ENCODE measurements around the gene NT5C1B. TPM values are rescaled to one million over a fixed set of nuclear protein-coding genes. Genes with fewer than 3 reads are reported as not detected.

Gene NT5C1B
- total RNA-seq, 2 experiments from 2014 or later = not detected

DNA sequence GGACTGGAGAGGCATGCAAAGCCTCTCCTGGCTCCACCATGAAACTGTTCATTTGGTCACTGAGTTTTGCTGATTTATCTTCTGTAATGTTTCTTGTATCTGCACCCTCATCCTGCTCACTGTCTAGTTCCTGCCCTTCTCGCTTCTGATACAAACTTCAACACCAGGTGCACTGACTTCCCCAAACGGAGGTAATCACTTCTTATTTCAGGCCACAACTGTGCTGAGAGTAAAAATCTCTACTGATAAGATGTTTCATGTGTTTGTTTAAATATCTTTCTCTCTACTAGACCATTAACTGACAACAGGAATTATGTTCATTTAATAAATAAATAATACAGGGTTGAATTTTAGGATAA is 10.9 kb upstream of the NT5C1B start:
- CTCF ChIA-PET = no interaction called here

DNA sequence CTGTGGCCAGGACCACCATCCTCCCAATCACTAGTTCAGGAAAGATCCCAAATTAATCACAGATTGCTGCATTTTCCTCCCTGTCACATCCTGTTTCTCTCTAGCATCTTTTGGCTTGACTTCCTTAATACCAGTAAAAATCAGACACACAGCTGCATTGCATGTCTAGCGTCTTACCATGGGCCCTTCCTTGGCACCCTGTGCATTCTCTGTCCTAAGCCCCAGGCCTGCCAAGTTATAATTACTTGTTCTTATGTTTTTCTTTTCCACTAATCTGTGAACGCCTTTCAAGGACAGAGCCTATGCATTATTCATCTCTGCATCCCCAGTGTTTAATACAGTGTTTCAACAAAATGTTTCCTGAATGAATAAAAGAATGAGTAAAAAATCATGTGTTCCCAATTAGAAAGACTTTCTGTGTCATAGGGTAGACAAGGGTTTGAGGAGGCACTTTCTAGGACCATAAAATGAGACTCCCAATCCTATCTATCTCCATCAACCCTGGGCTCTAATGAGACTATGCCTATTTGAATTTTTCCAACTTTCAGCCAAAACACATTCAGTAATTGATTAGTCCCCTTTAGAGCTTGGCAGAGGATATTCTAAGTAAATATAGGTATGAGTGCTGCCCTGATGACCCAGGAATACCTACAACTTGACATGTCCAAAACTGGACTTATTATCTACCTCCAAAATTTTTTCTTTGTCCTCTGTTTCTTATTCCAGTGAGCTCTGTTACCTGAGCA is 10.3 kb upstream of the NT5C1B start:
- CTCF ChIA-PET = no interaction called here
- POLR2A ChIA-PET = no interaction called here

More for the DNA sequence above, 10.9 kb upstream of the NT5C1B start:
- POLR2A ChIA-PET = no interaction called here

DNA sequence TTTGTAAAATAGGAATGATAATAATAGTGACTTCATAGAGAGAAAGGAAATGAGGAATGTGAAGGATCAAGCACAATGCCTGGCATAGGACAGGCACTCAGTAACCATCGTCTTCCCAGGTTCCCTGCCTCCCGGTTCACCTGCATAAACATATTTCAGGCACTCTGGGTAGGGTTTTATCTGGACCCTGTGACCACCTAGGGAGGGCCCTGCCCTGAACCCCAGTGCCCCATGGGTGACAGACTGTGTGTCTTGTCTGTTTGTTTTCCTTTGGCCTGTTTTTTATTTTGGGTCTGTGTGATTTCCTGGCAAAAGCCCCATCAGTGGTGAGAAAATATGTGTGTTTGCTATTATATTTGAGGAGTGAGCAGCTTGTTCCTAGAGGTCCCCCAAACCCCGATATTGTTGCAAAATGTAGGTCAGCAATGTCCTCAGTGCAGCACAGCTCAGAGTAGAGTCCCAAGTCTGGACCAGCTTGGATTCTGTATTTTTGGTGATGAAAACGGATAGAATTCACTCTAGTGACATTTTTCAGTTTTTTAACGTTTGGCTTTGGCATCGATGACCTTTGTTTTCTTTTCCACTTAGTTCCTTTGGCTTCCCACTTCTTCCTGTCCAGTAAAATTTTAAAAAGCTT is 9.6 kb upstream of the NT5C1B start:
- CTCF ChIA-PET = no interaction called here
- POLR2A ChIA-PET = no interaction called here

DNA sequence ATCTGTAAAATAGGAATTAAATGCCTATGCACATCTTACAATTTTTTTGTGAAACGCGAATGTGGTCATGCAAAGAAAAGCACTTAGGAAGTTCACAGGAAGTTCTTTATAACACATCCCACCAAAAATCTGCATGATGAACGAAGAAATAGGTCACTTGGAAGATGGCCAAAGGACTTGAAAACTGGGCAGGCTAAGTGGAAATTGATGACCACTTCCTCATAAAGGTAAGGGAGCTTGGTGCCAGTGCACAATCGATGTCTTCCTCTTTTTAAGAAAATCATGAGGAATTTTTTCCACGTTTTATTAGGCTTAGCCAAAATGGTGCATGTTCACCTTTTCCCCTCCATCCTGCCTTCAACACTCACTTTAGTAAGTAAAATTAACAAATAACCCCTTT is 8.2 kb upstream of the NT5C1B start:
- CTCF ChIA-PET = no interaction called here

GRCh38 chr2:18596993-18597392 is 7.6 kb upstream of the NT5C1B start:
- ChIA-PET CTCF (no interaction called here), POLR2A (no interaction called here)

More for the DNA sequence above, 8.2 kb upstream of the NT5C1B start:
- POLR2A ChIA-PET = no interaction called here

GRCh38 chr2:18593496-18593895 is 4.1 kb upstream of the NT5C1B start:
- POLR2A ChIA-PET = no interaction called here
- CTCF ChIA-PET = no interaction called here

DNA sequence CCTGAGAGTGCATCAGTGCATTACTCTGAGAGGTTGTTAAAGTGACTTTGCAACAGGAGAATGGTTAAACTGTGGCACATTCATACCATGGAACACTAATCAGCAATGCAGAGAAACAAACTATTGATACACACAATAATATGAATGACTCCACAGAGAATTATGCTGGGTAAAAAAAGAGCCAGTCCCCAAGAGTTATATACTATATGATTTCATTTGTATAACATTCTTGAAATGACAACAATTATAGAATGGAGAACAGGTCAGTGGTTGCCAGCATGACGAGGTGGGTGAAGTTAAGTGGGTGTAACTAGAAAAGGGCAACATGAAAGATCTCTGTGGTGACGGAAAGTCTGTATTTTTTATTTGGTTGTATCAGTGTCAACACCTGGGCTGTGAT is 3.0 kb upstream of the NT5C1B start:
- POLR2A ChIA-PET = no interaction called here
- CTCF ChIA-PET = no interaction called here

DNA sequence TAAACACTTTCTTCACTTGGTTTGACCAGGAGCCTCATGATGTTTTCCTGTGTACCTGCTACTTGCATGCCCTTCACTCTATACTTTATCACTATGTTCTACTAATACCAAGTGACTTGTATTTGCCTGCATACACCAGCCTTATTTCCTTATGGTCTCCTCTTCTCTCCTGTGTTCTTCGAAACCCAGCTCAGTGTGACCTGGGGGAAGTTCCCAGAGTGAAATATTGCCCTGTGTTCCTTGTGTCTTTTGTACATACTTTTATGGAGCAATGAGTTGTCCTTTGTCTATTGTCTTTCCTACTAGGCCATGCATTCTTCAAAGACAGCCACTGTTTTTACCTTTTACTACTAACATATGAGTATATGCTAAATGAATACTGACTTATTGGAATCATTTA is 567 bp downstream of the NT5C1B start:
- POLR2A ChIA-PET = no interaction called here
- CTCF ChIA-PET = no interaction called here

- ChIA-PET CTCF (no interaction called here), POLR2A (no interaction called here)
Measured at GRCh38 chr2:18588049-18588448, 1.3 kb downstream of the NT5C1B start.

DNA sequence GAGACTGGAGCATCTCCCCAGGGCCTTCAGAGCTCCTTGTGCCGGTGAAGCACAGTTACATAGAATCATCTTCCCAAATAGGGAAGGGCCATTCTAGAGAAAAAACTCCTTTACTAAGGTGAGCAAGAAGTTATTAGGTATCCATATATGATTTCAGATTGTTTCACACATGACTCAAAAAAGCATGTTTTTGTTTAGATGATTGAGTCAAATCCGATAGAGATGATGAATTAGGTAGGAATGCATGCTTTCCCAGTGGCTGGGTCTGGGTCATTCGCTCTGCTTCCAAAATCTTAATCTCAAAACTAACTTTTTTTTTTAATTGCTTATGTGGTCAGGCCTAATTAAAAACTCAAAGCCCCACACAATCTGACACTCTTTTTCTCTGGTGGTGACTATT is 3.8 kb downstream of the NT5C1B start:
- POLR2A ChIA-PET = no interaction called here
- CTCF ChIA-PET = no interaction called here

GRCh38 chr2:18584608-18584954 is 4.8 kb downstream of the NT5C1B start:
- ChIA-PET CTCF (no interaction called here), POLR2A (no interaction called here)

- ChIA-PET CTCF (no interaction called here), POLR2A (no interaction called here)
Measured at GRCh38 chr2:18583905-18584607, 5.3 kb downstream of the NT5C1B start.

- POLR2A ChIA-PET = no interaction called here
- CTCF ChIA-PET = no interaction called here
Measured at GRCh38 chr2:18580606-18581005, 8.8 kb downstream of the NT5C1B start.

DNA sequence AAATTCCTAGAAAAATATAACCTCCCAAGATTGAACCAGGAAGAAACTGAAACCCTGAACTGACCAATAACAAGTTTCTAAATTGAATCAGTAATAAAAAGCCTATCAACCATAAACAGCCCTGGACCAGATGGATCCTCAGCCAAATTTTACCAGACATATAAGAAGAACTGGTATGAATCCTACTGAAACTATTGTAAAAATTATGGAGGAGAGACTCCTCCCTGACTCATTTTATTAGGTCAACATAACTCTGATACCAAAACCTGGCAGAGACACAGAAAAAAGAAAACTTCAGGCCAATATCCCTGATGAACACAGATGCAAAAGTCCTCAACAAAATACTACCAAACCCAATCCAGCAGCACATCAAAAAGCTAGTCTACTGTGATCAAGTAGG is 11.3 kb downstream of the NT5C1B start:
- CTCF ChIA-PET = no interaction called here
- POLR2A ChIA-PET = no interaction called here

GRCh38 chr2:18566145-18566769 is 23.1 kb downstream of the NT5C1B start:
- POLR2A ChIA-PET = no interaction called here

DNA sequence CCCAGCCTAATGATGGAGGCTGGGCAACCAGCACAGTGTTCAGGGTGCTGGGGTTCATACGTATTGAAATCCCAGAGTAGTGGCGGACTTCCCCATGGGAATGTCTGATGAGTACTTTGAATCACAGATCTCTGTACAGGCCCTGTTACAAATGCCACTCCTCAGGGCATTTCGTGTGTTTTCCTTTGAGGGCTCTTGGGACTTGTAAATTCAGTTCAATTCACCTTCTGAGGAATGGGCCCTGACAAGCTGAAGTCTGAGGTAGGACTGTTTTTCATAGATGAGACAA is 28.6 kb downstream of the NT5C1B start:
- POLR2A ChIA-PET = interaction anchor here (0.6 to 1.8 kb wide), 4 partner anchors 9 to 660 kb away, joined by 3 to 6 read pairs (median 4); no protein-coding TSS in a partner anchor
- CTCF ChIA-PET = no interaction called here

More at GRCh38 chr2:18566145-18566769, 23.1 kb downstream of the NT5C1B start:
- CTCF ChIA-PET = no interaction called here

- ChIA-PET POLR2A (interaction anchor here (0.5 to 1.8 kb wide), 5 partner anchors 8 to 1429 kb away, joined by 3 to 6 read pairs (median 4); no protein-coding TSS in a partner anchor), CTCF (interaction anchor here (0.7 kb wide), 1 partner anchor 216 kb away, joined by 3 read pairs; no protein-coding TSS in a partner anchor)
Measured at GRCh38 chr2:18560031-18560796, 29.2 kb downstream of the NT5C1B start, which contains the start of gene RDH14. Gene RDH14, minus strand, starts transcription at chr2:18560653. Its CDS starts 81 bp downstream, at chr2:18560572.

- ChIA-PET CTCF (no interaction called here), POLR2A (interaction anchor here (0.5 to 1.8 kb wide), 5 partner anchors 8 to 1430 kb away, joined by 3 to 6 read pairs (median 4); partner anchors contain the start of genes GEN1 and SMC6)
Measured at GRCh38 chr2:18559531-18560030, 29.8 kb downstream of the NT5C1B start.

DNA sequence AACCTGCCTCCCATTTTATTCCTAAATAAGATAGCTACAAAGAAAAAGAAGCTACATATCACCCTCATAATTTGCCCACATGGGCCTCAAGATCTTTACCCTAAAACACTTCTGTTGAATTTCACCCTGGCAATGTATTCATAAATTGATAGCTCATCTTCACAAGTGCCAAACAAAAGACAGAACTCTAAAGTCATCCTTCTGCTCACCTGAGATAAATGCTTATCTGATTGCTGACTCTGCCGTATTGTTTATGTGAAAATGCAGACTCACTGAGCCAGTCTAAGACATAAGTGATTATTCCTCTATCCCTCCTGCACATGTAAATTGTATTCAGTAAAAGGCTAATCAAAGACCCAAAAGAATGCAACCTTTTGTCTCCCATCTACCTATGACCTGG is 30.9 kb downstream of the NT5C1B start:
- ChIA-PET POLR2A (no interaction called here), CTCF (no interaction called here)

- ChIA-PET POLR2A (no interaction called here), CTCF (no interaction called here)
Measured at GRCh38 chr2:18557121-18557520, 32.2 kb downstream of the NT5C1B start.

Measured in activated CD8-positive, alpha-beta memory T cell treated with anti-CD3 and anti-CD28 coated beads for 36 hours (primary cell).